OCI-M2 (cell line): ENCODE measurements around the gene FHAD1.
A peak's percentile ranks its signal among the peaks of the same experiment; 100 is the strongest.
"Not testable (repeated sequence)": the region's sequence is repeated elsewhere in the genome, so short reads cannot be mapped to it uniquely, and the experiment has no call there.

Source experiments
- DNase-seq: peaks from one replicate; lab custom pipeline; 2025; ENCODE audit not compliant: unreplicated experiment; lab: John Stamatoyannopoulos, UW

The FHAD1 gene

DNA sequence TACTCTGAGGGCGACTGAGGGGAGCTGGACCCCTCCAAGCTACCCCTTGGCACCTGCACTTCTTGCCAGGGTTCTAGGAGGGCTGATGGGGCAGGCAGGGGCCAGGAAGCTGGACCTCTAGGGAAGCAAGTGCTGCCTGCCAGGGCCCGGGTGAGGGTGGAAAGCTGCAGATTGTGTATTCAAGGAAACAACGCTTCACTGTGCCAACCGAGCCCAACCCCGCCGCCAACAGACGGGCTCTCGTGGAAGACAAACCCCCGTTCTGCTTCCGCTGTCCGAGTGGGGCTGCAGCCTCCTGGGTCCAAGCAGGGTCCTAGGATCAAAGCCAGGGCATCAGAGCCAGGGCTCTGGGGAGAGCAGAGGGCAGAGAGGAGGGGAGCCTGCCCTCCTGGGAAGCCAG, 165.8 kb downstream of the FHAD1 start:
- no peak for DNase-seq

- DNase-seq, result no peak
Observed at GRCh38 chr1:15413563-15414444, 166.8 kb downstream of the FHAD1 start.

GRCh38 chr1:15414445-15414983, 167.5 kb downstream of the FHAD1 start:
- DNase-seq, result no peak

DNA sequence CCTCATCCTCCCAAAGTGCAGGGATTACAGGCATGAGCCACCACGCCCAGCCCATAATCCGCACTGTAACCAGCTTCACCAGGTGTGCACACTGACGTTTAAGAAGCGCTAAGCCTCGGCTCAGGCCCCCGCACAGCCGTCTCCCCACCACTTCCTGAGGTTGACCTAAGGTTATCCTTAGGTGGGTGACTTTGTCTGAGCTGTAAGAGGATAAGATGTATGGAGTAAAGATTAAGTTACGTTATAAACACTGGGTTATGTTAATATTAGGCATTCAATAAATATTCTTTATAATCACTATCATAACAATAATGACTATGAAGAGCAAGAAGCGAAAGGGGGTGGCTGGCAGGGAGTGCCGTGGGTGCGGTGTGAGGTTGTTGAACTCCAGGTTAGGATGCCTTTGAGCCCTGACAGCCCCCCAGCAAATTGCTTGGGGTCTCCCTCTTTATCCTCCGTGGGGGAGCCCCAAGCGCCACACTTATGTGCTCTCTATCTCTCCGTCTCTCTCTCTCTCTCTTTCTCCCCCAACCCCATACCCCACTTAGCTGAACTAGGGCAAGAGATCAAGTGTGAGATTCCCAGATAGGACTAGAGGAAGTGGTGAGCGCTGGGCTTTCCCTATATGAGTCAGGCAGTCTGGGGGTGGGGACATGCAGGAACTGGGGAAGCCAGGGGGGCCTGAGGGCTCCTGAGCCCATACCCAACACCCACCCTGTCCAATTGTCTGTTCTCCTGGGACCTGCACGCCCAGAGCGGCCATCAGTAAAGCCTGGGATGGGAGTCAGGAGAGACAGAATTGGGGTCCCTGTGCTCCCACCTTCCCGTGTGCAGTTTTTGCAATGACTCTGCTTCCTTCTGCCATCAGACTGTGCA, 170.3 kb downstream of the FHAD1 start:
- no peak for DNase-seq

GRCh38 chr1:15418806-15419515, 171.9 kb downstream of the FHAD1 start:
- DNase-seq, result no peak

- no peak for DNase-seq
Observed at GRCh38 chr1:15420853-15421465, 173.9 kb downstream of the FHAD1 start.

- no peak for DNase-seq
Observed at GRCh38 chr1:15422871-15423270, 175.8 kb downstream of the FHAD1 start.

DNA sequence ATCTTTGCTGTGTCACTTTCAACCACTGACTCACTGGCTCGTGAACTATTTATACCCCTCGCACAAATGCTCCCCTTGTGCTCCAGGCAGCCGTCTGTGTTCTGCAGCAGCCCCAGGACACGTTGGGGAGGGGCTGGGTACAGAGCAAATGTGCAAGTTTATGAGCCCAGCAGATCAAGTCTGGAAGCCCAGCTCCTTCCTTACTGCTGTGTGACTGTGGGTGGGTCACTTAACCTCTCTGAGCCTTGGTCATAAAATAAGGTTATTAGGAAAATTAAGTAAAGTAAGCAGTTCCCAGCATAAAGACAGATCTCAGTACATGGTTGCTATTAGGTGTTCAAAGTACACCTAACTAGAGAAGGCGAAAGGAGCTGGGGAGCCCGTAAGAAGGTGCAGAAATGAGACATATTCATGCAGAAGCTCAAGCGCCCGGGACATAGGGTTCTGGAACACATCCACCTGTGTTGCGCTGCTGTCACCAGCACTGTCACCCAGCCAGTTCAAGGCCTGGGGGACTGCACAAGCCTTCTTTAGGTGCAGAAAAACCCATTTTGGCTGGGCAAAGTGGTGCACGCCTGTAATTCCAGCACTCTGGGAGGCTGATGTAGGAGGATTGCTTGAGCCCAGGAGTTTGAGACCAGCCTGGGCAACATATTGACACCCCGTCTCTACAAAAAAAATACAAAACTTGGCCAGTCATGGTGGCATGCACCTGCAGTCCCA, 176.5 kb downstream of the FHAD1 start:
- DNase-seq, result no peak

DNA sequence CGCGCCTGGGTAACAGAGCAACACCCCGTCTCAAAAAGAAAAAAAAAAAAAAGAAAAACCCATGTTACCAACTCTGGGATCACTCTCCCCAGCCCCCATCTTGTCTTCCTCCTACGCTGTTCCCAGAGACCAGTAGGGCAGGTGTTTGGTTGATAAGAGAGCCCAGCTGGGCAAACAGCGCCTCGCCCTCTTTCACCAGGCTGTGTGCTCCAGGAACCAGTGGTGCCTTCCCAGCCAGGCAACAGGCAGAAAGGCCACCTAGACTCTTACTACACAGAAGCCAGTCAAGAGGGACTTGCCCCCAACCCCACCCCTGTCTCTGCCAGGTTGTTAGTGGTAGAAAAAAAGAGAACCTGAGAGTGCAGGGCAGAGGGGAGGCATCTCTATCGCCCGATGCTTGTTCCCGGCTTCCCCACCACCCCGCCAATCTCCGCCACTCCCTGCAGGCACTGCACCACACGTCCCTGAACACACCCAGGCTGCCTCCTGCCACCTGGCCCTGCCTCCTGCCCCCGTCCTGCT, 177.2 kb downstream of the FHAD1 start:
- DNase-seq, result no peak

GRCh38 chr1:15424981-15425380, 178.0 kb downstream of the FHAD1 start:
- no peak for DNase-seq

- no peak for DNase-seq
Observed at GRCh38 chr1:15425521-15425920, 178.5 kb downstream of the FHAD1 start.

DNA sequence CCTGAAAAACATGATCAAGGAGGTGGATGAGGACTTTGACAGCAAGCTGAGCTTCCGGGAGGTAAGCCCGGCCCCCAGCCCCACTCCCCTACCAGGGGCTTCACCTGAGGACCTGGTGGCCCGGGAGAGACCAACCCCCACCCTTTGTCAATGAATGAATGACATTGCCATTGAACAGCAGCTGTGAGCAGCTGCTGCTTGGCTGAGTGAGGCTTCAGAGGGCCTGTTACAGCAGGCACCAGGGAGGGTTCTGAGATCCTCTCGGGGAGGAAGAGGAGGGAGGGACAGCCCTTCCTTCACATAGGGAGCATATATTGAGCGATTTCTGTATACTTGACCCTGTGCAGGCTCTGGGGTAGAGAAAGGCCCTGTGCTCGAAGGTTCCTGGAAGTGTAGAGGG, 178.9 kb downstream of the FHAD1 start:
- DNase-seq, result no peak

DNA sequence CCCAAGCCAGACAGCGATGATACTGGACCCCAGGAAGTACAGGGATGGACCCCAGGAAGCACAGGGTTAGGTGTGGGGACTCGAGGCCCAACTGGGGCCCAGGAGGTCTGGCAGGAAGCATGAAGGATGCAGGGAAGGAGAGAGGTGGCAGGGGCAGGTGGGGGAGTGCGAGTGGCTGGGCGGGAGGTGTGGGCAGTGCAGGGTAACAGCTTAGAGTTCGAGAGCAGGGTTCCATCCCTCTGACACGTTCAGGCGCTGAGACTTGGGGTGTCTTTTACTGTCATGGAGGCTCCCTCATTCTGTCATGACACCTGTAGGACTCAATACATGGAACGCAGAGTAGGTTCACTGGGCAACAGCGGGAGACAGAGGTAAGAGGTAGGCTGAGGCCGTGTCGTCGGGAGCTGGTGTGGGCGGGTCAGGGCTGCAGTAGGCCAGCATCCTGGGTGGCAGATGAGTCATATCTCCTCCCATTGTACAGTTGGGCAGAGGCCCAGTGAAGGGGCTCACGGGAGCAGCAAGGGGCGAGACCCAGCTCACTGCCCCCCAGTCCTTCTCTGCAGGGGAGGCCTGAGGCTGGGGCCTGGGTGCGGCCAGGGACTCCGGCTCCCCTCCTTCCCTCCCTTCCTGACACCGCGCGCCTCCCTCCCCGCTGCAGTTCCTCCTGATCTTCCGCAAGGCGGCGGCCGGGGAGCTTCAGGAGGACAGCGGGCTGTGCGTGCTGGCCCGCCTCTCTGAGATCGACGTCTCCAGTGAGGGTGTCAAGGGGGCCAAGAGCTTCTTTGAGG, 179.7 kb downstream of the FHAD1 start:
- no peak for DNase-seq

DNA sequence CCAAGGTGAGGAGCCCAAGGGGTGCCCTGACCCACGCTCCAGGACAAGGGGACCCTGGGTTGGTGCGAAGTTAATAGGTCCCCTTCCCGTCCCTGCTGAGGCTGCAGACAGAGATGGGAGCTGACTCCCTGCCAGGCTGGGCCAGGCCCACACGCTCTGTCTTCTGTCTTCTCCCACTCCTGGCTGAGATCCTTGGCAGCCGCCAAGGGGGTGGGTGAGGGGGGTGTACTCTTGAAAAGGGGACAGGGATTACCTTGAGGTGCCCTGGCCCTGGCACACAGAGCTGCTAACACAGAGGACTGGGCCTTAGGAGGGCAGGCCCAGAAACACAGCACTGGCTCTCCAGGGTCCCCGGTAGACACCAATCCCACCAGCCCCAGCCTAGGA, 180.2 kb downstream of the FHAD1 start:
- DNase-seq, result no peak

DNA sequence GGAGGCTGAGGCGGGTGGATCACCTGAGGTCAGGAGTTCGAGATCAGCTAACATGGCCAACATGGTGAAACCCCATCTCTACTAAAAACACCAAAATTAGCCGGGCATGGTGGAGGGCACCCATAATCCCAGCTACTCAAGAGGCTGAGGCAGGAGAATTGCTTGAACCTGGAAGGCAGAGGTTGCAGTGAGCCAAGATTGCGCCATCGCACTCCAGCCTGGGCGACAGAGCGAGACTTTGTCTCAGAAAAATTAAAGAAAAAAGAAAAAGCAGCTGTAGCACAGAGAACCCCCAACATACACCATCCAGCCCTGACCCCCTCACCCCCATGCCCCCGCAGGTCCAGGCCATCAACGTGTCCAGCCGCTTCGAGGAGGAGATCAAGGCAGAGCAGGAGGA, 181.2 kb downstream of the FHAD1 start:
- DNase-seq, result not testable (repeated sequence)

DNA sequence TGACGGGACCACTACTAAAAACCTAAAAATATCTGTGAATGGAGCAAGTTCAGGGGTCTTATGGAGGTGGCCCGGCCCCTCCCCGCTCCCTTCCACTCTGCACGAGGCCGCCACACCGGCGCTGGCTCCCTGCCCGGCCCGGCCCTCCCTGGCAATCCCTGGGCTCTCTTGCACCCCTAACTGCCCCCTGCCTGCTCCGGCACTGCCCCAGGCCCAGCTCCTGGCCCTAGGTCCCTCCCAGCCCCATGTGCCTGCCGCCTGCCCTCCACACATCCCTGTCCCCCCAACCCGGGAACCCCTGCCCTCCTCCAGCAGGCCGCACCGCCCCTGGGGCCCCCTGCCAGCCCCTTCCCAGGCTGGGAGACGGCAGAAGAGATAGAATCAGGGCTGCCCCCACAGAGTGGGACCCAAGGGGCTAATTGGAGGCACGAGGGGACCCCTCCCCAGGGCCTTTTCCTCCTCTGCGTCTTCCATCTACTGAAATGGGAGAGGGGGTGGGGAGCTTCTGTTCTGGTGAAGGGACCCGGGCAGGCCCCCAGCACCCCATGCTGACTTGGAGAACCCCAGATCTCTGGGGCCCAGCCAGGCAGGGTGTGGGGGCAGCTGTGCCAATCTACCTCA, 181.9 kb downstream of the FHAD1 start:
- no peak for DNase-seq

GRCh38 chr1:15429701-15430149, 182.7 kb downstream of the FHAD1 start:
- no peak for DNase-seq

- peak; percentile 31 for DNase-seq
Observed at GRCh38 chr1:15430787-15431570, 184.0 kb downstream of the FHAD1 start.
